Left renal pelvis (tissue), 4 donors: ENCODE data around the gene CACNA2D3. TPM values are rescaled to one million over a fixed set of nuclear protein-coding genes. Genes with fewer than 3 reads are reported as not detected.
"Not testable (repeated sequence)": the region's sequence is repeated elsewhere in the genome, so short reads cannot be mapped to it uniquely, and the experiment has no call there.

Experiments used
- DNase-seq, 4 donors: peaks; one replicate each; pipeline ENCODE4 v3.0.0-alpha.2; 2013; ENCODE audit warnings: low read depth in 4 of 4, low spot score in 3 of 4
- polyA plus RNA-seq, 4 donors: library from polyadenylated mRNA; unstranded; fragments of 120-200 nt; gene quantifications; one replicate each; pipeline ENCODE4 v1.2.1, GENCODE V29; 2013; ENCODE audit not compliant: insufficient read length in 4 of 4

CACNA2D3 gene
- polyA plus RNA-seq, 4 donors, result 1.6 to 3.2 (median 2.3) TPM

- DNase-seq, result no peak
These were observed 312.4 kb downstream of the CACNA2D3 start for GRCh38 chr3:54434756-54435155.

GRCh38 chr3:54437271-54437670 is 314.9 kb downstream of the CACNA2D3 start:
- DNase-seq, result no peak

- DNase-seq, result no peak
These were observed 321.3 kb downstream of the CACNA2D3 start for GRCh38 chr3:54443561-54444161.

- DNase-seq, result no peak
These were observed 323.3 kb downstream of the CACNA2D3 start for GRCh38 chr3:54445630-54446029.

- no peak for DNase-seq
These were observed 325.1 kb downstream of the CACNA2D3 start for GRCh38 chr3:54447427-54447826.

- DNase-seq, result no peak
These were observed 332.5 kb downstream of the CACNA2D3 start for GRCh38 chr3:54454806-54455205.

- no peak for DNase-seq
These were observed 336.0 kb downstream of the CACNA2D3 start for GRCh38 chr3:54458357-54458756.

GRCh38 chr3:54464554-54464953 is 342.2 kb downstream of the CACNA2D3 start:
- DNase-seq, result not testable (repeated sequence)

- DNase-seq, result no peak
These were observed 354.5 kb downstream of the CACNA2D3 start for GRCh38 chr3:54476891-54477290.

GRCh38 chr3:54481606-54482365 is 359.4 kb downstream of the CACNA2D3 start:
- no peak for DNase-seq

- DNase-seq, result no peak
These were observed 362.0 kb downstream of the CACNA2D3 start for GRCh38 chr3:54484334-54484733.

- DNase-seq, result no peak
These were observed 364.0 kb downstream of the CACNA2D3 start for GRCh38 chr3:54486317-54486716.

- no peak for DNase-seq
These were observed 365.9 kb downstream of the CACNA2D3 start for GRCh38 chr3:54488297-54488696.

- no peak for DNase-seq
These were observed 371.9 kb downstream of the CACNA2D3 start for GRCh38 chr3:54494209-54494608.

- no peak for DNase-seq
These were observed 384.3 kb downstream of the CACNA2D3 start for GRCh38 chr3:54506603-54507002.

- DNase-seq, result no peak
These were observed 385.6 kb downstream of the CACNA2D3 start for GRCh38 chr3:54507876-54508460.

GRCh38 chr3:54510506-54510905 is 388.2 kb downstream of the CACNA2D3 start:
- no peak for DNase-seq

- no peak for DNase-seq
These were observed 389.5 kb downstream of the CACNA2D3 start for GRCh38 chr3:54511766-54512365.

GRCh38 chr3:54514006-54514405 is 391.7 kb downstream of the CACNA2D3 start:
- DNase-seq, result no peak

GRCh38 chr3:54514416-54514815 is 392.1 kb downstream of the CACNA2D3 start:
- no peak for DNase-seq

GRCh38 chr3:54515441-54516213 is 393.3 kb downstream of the CACNA2D3 start:
- no peak for DNase-seq
